KMS-11 (cell line): ENCODE measurements around the gene ZNRF3.

Experiments used
- H2AFZ ChIP-seq: fragments of 200-600 bp; sonication (generic); 2 replicates; pipeline ENCODE4 v1.6.1; 2016; ENCODE audit warnings: antibody characterized with exemption, mixed run types, low read depth
- H3K27ac ChIP-seq: fragments of 200-600 bp; sonication (generic); 2 replicates; pipeline ENCODE4 v1.6.1; 2016; ENCODE audit warnings: mild to moderate bottlenecking, mixed run types
- H3K27me3 ChIP-seq: fragments of 200-600 bp; sonication (generic); 2 replicates; pipeline ENCODE4 v1.6.1; 2017; ENCODE audit warnings: mild to moderate bottlenecking, low read depth, mixed run types, moderate library complexity; ENCODE audit not compliant: insufficient read depth
- H3K36me3 ChIP-seq: fragments of 200-600 bp; sonication (generic); 2 replicates; pipeline ENCODE4 v1.6.1; 2017; ENCODE audit warnings: mild to moderate bottlenecking, mixed run types; ENCODE audit not compliant: insufficient read depth
- H3K4me1 ChIP-seq: fragments of 200-600 bp; sonication (generic); 2 replicates; pipeline ENCODE4 v1.6.1; 2016; ENCODE audit warnings: mild to moderate bottlenecking, low read depth, mixed run types; ENCODE audit not compliant: poor library complexity, severe bottlenecking
- H3K4me2 ChIP-seq: fragments of 200-600 bp; sonication (generic); 2 replicates; pipeline ENCODE4 v1.7.0; 2016; ENCODE audit warnings: mild to moderate bottlenecking, mixed run types
- H3K4me3 ChIP-seq: fragments of 200-600 bp; sonication (generic); IDR thresholded peaks from 2 replicates; pipeline ENCODE4 v1.6.1; 2017; ENCODE audit warnings: low read depth, low read length, mixed read lengths; ENCODE audit not compliant: insufficient read depth
- H3K79me2 ChIP-seq: fragments of 200-600 bp; sonication (generic); 2 replicates; pipeline ENCODE4 v1.6.1; 2016; ENCODE audit warnings: low read depth, mixed run types; ENCODE audit not compliant: insufficient read depth
- H3K9ac ChIP-seq: fragments of 200-600 bp; sonication (generic); 2 replicates; pipeline ENCODE4 v1.6.1; 2016; ENCODE audit warnings: mild to moderate bottlenecking, mixed run types
- H4K20me1 ChIP-seq: fragments of 200-600 bp; sonication (generic); 2 replicates; pipeline ENCODE4 v1.6.1; 2016; ENCODE audit warnings: mild to moderate bottlenecking, mixed run types; ENCODE audit not compliant: insufficient read depth
- CTCF ChIP-seq: fragments of 200-600 bp; sonication (generic); conservative IDR thresholded peaks from 2 replicates; pipeline ENCODE4 v1.6.1; 2017; ENCODE audit warnings: low read depth, mild to moderate bottlenecking, antibody characterized with exemption, low read length, moderate library complexity, mixed read lengths

Gene ZNRF3

DNA sequence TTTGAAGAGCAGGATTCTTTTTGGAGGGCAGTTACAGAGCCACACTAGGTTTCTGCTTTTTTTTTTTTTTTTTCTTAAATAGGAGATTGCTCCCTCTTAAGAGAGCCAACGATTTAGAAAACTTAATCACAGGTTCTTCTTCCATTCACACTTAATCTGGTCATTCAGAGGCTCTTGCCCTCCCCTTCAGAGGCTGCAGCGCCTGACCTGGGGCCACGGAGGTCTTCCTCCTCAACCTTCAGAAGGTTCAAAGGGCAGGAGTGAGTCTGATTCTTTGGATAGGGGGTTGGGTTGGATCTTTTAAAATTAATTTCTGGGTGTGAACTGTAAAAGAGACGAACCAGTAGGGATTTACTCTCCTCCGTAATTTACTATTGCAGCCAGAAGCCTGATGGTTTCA lies 57.1 kb downstream of the ZNRF3 start:
- Histone ChIP-seq H3K9ac (no peak overlapping the region), H3K4me1 (no peaks in the 10 kb centered on the region), H4K20me1 (no peaks in the 10 kb centered on the region), H3K27ac (no peak overlapping the region), H3K4me2 (no peak overlapping the region), H3K27me3 (no peaks in the 10 kb centered on the region), H3K36me3 (no peaks in the 10 kb centered on the region), H2AFZ (no peak overlapping the region), H3K4me3 (no peak overlapping the region), H3K79me2 (no peaks in the 10 kb centered on the region)
- TF ChIP-seq CTCF, result no peak

DNA sequence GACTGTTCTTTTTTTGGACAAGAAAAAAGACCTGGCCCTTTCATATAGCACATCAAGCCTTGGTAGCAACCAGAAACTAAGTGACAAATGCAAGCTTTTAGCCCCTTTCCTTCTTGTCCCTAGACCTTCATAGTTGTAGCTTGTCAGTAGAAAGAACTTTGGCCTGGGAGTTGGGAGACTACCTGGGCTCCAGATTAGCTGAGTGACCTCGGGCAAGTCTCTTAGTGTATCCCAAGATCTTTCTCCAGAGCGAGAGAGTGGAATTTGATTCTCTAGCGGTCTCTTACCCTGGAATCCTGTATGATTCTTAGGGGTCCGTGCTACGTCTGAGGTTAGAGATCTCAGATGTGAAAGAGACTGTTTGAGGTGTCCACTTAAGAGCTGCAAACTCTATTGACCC lies 59.0 kb downstream of the ZNRF3 start:
- TF ChIP-seq CTCF, result no peak
- no peaks in the 10 kb centered on the region for H3K27me3 ChIP-seq
- no peak overlapping the region for H3K4me2 ChIP-seq
- H3K4me1 ChIP-seq, result no peaks in the 10 kb centered on the region
- H4K20me1 ChIP-seq, result no peaks in the 10 kb centered on the region
- no peak overlapping the region for H3K9ac ChIP-seq
- no peak overlapping the region for H3K27ac ChIP-seq
- no peak overlapping the region for H3K4me3 ChIP-seq
- no peaks in the 10 kb centered on the region for H3K36me3 ChIP-seq
- H2AFZ ChIP-seq, result no peak overlapping the region
- no peaks in the 10 kb centered on the region; the same call in 1 of the 2 replicates for H3K79me2 ChIP-seq

DNA sequence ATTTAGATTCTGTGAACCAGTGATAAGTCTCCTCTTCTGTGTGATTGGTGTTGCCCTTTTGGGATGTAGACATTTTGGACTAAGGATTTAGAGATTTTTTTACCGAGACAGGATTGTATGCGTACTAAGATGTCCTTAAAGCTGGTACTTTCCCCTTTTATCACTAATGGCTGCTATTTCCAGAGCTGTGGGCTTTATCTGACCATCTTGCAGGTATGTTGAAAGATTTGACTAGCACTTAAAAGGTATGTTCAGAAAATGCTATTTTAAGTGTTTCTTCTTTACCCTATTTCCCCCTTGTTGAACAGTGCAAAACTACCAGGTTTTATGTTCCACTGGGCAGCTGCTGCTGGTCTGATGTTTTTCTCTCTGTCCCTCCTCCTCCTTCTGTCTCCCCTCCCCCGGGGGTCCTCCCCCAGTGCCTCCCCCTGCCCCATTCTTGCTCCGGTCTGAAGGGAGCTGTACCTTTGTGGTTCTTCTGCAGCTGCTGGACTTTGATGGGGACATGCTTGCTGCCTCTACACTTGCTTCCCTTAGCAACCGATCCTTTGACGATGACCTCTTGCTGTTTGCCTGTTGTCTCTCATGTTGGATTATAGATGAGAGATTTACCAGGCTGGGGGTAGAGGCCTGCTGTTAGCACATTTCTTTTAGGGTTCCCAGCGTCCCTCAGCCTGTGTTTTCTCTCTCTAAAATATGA lies 59.6 kb downstream of the ZNRF3 start:
- H3K79me2 ChIP-seq, result no peaks in the 10 kb centered on the region; the same call in 1 of the 2 replicates
- no peaks in the 10 kb centered on the region for H3K27me3 ChIP-seq
- no peak overlapping the region for H3K27ac ChIP-seq
- H3K4me2 ChIP-seq, result no peak overlapping the region
- no peak overlapping the region for H3K9ac ChIP-seq
- H3K36me3 ChIP-seq, result no peaks in the 10 kb centered on the region
- H3K4me3 ChIP-seq, result no peak overlapping the region
- no peaks in the 10 kb centered on the region for H4K20me1 ChIP-seq
- TF ChIP-seq CTCF, result no peak
- no peak overlapping the region for H2AFZ ChIP-seq
- no peaks in the 10 kb centered on the region for H3K4me1 ChIP-seq

DNA sequence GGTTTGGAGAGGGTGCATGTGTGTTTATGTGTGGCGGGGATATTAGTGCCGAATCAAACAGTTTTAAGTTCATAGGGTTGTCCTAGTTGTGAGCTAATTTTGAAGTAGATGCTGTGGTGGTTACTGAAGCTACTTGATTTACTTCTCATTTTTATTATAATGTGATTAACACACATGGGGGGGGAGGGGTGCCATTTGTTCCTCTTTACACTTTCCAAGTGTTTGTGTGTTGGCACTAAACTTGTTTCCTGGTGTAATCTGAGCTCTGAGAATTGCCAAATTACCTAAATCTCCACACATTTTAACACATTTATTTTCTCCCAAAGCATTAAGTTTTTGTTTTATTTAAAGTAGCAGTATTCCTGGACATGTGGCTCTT lies 60.1 kb downstream of the ZNRF3 start:
- H2AFZ ChIP-seq, result no peak overlapping the region
- H3K27me3 ChIP-seq, result no peaks in the 10 kb centered on the region
- H3K27ac ChIP-seq, result no peak overlapping the region
- H3K36me3 ChIP-seq, result no peaks in the 10 kb centered on the region
- no peak overlapping the region for H3K4me3 ChIP-seq
- H3K4me2 ChIP-seq, result no peak overlapping the region
- H3K4me1 ChIP-seq, result no peaks in the 10 kb centered on the region
- no peak for TF ChIP-seq CTCF
- H4K20me1 ChIP-seq, result no peaks in the 10 kb centered on the region
- no peaks in the 10 kb centered on the region; the same call in 1 of the 2 replicates for H3K79me2 ChIP-seq
- no peak overlapping the region for H3K9ac ChIP-seq
